HT-29 (cell line): ENCODE results near the gene PLEKHH2. TPM values are rescaled to one million over a fixed set of nuclear protein-coding genes. Genes with fewer than 3 reads are reported as not detected.
A peak's percentile ranks its signal among the peaks of the same experiment; 100 is the strongest.
"Not testable (repeated sequence)": the region's sequence is repeated elsewhere in the genome, so short reads cannot be mapped to it uniquely, and the experiment has no call there.

Experiments
- DNase-seq: peaks from one replicate; pipeline ENCODE4 v3.0.0-alpha.2; 2015; ENCODE audit warnings: low spot score
- total RNA-seq: library from RNA; depleted of rRNA; stranded (reverse); fragments of >200 nt; shearing (Covaris generic); gene quantifications from 2 replicates; pipeline ENCODE4 v1.2.3, GENCODE V29; 2014; rRNA removed

The PLEKHH2 gene
- 1.5 and 3.8 TPM in 2 replicates for total RNA-seq

GRCh38 chr2:43637030-43637803 is at the start of gene PLEKHH2:
Gene PLEKHH2 (plus strand): TSS chr2:43637260. CDS start chr2:43644674, 7,414 bp downstream.
- DNase-seq: peak; percentile 90

- DNase-seq: no peak
These were observed 44.6 kb upstream of the PLEKHH2 start for GRCh38 chr2:43592443-43592842.

- no peak for DNase-seq
These were observed 43.8 kb upstream of the PLEKHH2 start for GRCh38 chr2:43593254-43593653.

GRCh38 chr2:43594875-43595274 is 42.2 kb upstream of the PLEKHH2 start:
- no peak for DNase-seq

- peak; percentile 99 for DNase-seq
These were observed 41.3 kb upstream of the PLEKHH2 start, which contains the start of gene THADA for GRCh38 chr2:43595603-43596412. Gene THADA (minus strand): TSS chr2:43596038. CDS start chr2:43592392, 3,646 bp downstream.

- not testable (repeated sequence) for DNase-seq
These were observed 36.5 kb upstream of the PLEKHH2 start for GRCh38 chr2:43600596-43600995.

- no peak for DNase-seq
These were observed 32.4 kb upstream of the PLEKHH2 start for GRCh38 chr2:43604674-43605073.

GRCh38 chr2:43605079-43605655 is 31.9 kb upstream of the PLEKHH2 start:
- DNase-seq: peak; percentile 58

GRCh38 chr2:43605851-43606250 is 31.2 kb upstream of the PLEKHH2 start:
- DNase-seq: no peak

GRCh38 chr2:43609290-43609918 is 27.7 kb upstream of the PLEKHH2 start:
- DNase-seq: peak; percentile 78

GRCh38 chr2:43610361-43610760 is 26.7 kb upstream of the PLEKHH2 start:
- no peak for DNase-seq

- peak; percentile 92 for DNase-seq
These were observed 24.8 kb upstream of the PLEKHH2 start for GRCh38 chr2:43611987-43612894.

- no peak for DNase-seq
These were observed 24.1 kb upstream of the PLEKHH2 start for GRCh38 chr2:43612944-43613343.

GRCh38 chr2:43616967-43617680 is 19.9 kb upstream of the PLEKHH2 start:
- no peak for DNase-seq

- DNase-seq: no peak
These were observed 17.5 kb upstream of the PLEKHH2 start for GRCh38 chr2:43619511-43619910.

GRCh38 chr2:43622931-43623451 is 14.1 kb upstream of the PLEKHH2 start:
- DNase-seq: no peak

- no peak for DNase-seq
These were observed 5.3 kb upstream of the PLEKHH2 start for GRCh38 chr2:43631618-43632317.

- DNase-seq: peak; percentile 85
These were observed 2.3 kb upstream of the PLEKHH2 start for GRCh38 chr2:43634604-43635306.
